Tibial nerve (tissue), 3 donors: ENCODE data around the gene DDAH2.
A peak's percentile ranks its signal among the peaks of the same experiment; 100 is the strongest.

ENCODE experiments used
- CTCF ChIP-seq, 5 experiments: fragments of 200-600 bp in 3 of 5; fragments of 450-650 bp in 2 of 5; sonication (generic) in 3 of 5; IDR thresholded peaks; one replicate each; pipeline ENCODE4 v1.5.1; 2016 to 2019; ENCODE audit warnings: antibody characterized with exemption in 5 of 5, mild to moderate bottlenecking in 3 of 5, moderate library complexity in 2 of 5
- POLR2A ChIP-seq, 2 donors: fragments of 450-650 bp; IDR thresholded peaks; one replicate each; pipeline ENCODE4 v1.6.1; 2017; ENCODE audit warnings: antibody characterized with exemption in 2 of 2, mild to moderate bottlenecking in 2 of 2, moderate library complexity in 2 of 2

- no peak for TF ChIP-seq CTCF (IDR thresholded peaks at IDR 0.05)
- TF ChIP-seq POLR2A (IDR thresholded peaks at IDR 0.05), result peak in 1 of 2 donors; percentile 20
Observed at GRCh38 chr6:31727034-31727716, 1.9 kb downstream of the DDAH2 start.
